Activated T-cell treated with anti-CD3 and anti-CD28 coated beads, Interleukin-2, amount 50 U/mL, for 72 hours (primary cell): Measurements from ENCODE around the gene JMJD6. TPM values are rescaled to one million over a fixed set of nuclear protein-coding genes. Genes with fewer than 3 reads are reported as not detected.
A peak's percentile ranks its signal among the peaks of the same experiment; 100 is the strongest.

Experiments
- ATAC-seq, 2 donors: fragments of 150-1000 bp; cut with Tn5 transposase; replicated peaks in 1 of 2; 2 replicates each; pipeline ENCODE4 v1.10.0; 2021; ENCODE audit warnings: moderate library complexity in 2 of 2, mild to moderate bottlenecking in 1 of 2
- DNase-seq, 2 donors: peaks; one replicate each; pipeline ENCODE4 v3.0.0; 2021 to 2022; ENCODE audit warnings: mixed read lengths in 1 of 2
- H3K27ac Mint-ChIP-seq: one replicate; pipeline ENCODE4 v1.8.0; 2022; ENCODE audit warnings: mild to moderate bottlenecking, moderate library complexity, mixed read lengths
- H3K27me3 Mint-ChIP-seq: one replicate; pipeline ENCODE4 v1.8.0; 2022; ENCODE audit warnings: low read depth, mixed read lengths
- H3K36me3 Mint-ChIP-seq, 2 donors: one replicate each; pipeline ENCODE4 v1.8.0; 2022; ENCODE audit warnings: mixed read lengths in 2 of 2, mild to moderate bottlenecking in 1 of 2; ENCODE audit not compliant: insufficient read depth in 2 of 2
- H3K4me1 Mint-ChIP-seq: one replicate; pipeline ENCODE4 v1.8.0; 2022; ENCODE audit warnings: low read depth, mixed read lengths
- H3K4me3 Mint-ChIP-seq, 2 donors: one replicate each; pipeline ENCODE4 v1.8.0; 2022; ENCODE audit warnings: mild to moderate bottlenecking in 2 of 2, mixed read lengths in 2 of 2, moderate library complexity in 2 of 2
- H3K9me3 Mint-ChIP-seq, 2 donors: one replicate each; pipeline ENCODE4 v1.8.0; 2022; ENCODE audit warnings: mixed read lengths in 2 of 2
- total RNA-seq, 2 donors: library from RNA; stranded (reverse); gene quantifications; one replicate each; pipeline ENCODE4 v1.2.3, GENCODE V29; 2022

The JMJD6 gene
- total RNA-seq, 2 donors from 2014 or later: 56.5 to 67.2 TPM

- ATAC-seq: no peak
- H3K27ac Mint-ChIP-seq: no peak overlapping the region
- no peaks in the 10 kb centered on the region for H3K9me3 Mint-ChIP-seq
- peaks cover 7% of the 10 kb centered on the region for H3K4me1 Mint-ChIP-seq
- no peak for DNase-seq
- no peak overlapping the region for H3K4me3 Mint-ChIP-seq
- H3K36me3 Mint-ChIP-seq: no peaks in the 10 kb centered on the region
- no peaks in the 10 kb centered on the region for H3K27me3 Mint-ChIP-seq
Measured at GRCh38 chr17:76683921-76684745, 42.3 kb downstream of the JMJD6 start.

GRCh38 chr17:76683011-76683755 lies 43.2 kb downstream of the JMJD6 start:
- H3K9me3 Mint-ChIP-seq: no peaks in the 10 kb centered on the region
- ATAC-seq (no peak), DNase-seq (no peak)
- H3K4me3 Mint-ChIP-seq: no peak overlapping the region
- H3K36me3 Mint-ChIP-seq: no peaks in the 10 kb centered on the region
- H3K4me1 Mint-ChIP-seq: peaks cover 7% of the 10 kb centered on the region
- H3K27me3 Mint-ChIP-seq: no peaks in the 10 kb centered on the region
- no peak overlapping the region for H3K27ac Mint-ChIP-seq

- no peak overlapping the region for H3K4me3 Mint-ChIP-seq
- H3K27ac Mint-ChIP-seq: no peak overlapping the region
- DNase-seq (no peak), ATAC-seq (no peak)
- H3K36me3 Mint-ChIP-seq: no peaks in the 10 kb centered on the region
- peaks cover 7% of the 10 kb centered on the region for H3K4me1 Mint-ChIP-seq
- H3K9me3 Mint-ChIP-seq: no peaks in the 10 kb centered on the region
- H3K27me3 Mint-ChIP-seq: no peaks in the 10 kb centered on the region
Measured at GRCh38 chr17:76682296-76682695, 44.1 kb downstream of the JMJD6 start.

- DNase-seq (peak; percentile 74), ATAC-seq (peak; percentile 68 to 76)
- peaks cover 7% of the 10 kb centered on the region for H3K4me1 Mint-ChIP-seq
- H3K36me3 Mint-ChIP-seq: no peaks in the 10 kb centered on the region
- H3K4me3 Mint-ChIP-seq: no peak overlapping the region
- peak overlapping the region; percentile 74 for H3K27ac Mint-ChIP-seq
- no peaks in the 10 kb centered on the region for H3K27me3 Mint-ChIP-seq
- H3K9me3 Mint-ChIP-seq: no peaks in the 10 kb centered on the region
Measured at GRCh38 chr17:76681222-76682137, 44.9 kb downstream of the JMJD6 start.

GRCh38 chr17:76679239-76679638 lies 47.2 kb downstream of the JMJD6 start:
- Mint-ChIP-seq H3K36me3 (no peaks in the 10 kb centered on the region), H3K9me3 (no peaks in the 10 kb centered on the region), H3K27me3 (no peaks in the 10 kb centered on the region), H3K27ac (peak overlapping the region; percentile 20), H3K4me3 (no peak overlapping the region), H3K4me1 (peaks cover 7% of the 10 kb centered on the region)
- ATAC-seq (no peak), DNase-seq (no peak)

- Mint-ChIP-seq H3K4me3 (no peak overlapping the region), H3K4me1 (peaks cover 12% of the 10 kb centered on the region), H3K27ac (no peak overlapping the region), H3K36me3 (no peaks in the 10 kb centered on the region), H3K27me3 (no peaks in the 10 kb centered on the region), H3K9me3 (no peaks in the 10 kb centered on the region)
- ATAC-seq (peak; percentile 64 to 79), DNase-seq (peak; percentile 21 to 27)
Measured at GRCh38 chr17:76678330-76678729, 48.1 kb downstream of the JMJD6 start.

GRCh38 chr17:76677406-76677805 lies 49.0 kb downstream of the JMJD6 start:
- Mint-ChIP-seq H3K4me3 (no peak overlapping the region), H3K4me1 (peaks cover 20% of the 10 kb centered on the region), H3K27ac (no peak overlapping the region), H3K9me3 (no peaks in the 10 kb centered on the region), H3K36me3 (no peaks in the 10 kb centered on the region), H3K27me3 (no peaks in the 10 kb centered on the region)
- no peak for DNase-seq
- ATAC-seq: no peak

GRCh38 chr17:76676629-76677028 lies 49.8 kb downstream of the JMJD6 start:
- DNase-seq (no peak), ATAC-seq (no peak)
- peaks cover 26% of the 10 kb centered on the region for H3K4me1 Mint-ChIP-seq
- no peaks in the 10 kb centered on the region for H3K9me3 Mint-ChIP-seq
- H3K27me3 Mint-ChIP-seq: no peaks in the 10 kb centered on the region
- no peak overlapping the region for H3K4me3 Mint-ChIP-seq
- H3K36me3 Mint-ChIP-seq: no peaks in the 10 kb centered on the region
- H3K27ac Mint-ChIP-seq: no peak overlapping the region

- ATAC-seq (no peak), DNase-seq (no peak)
- Mint-ChIP-seq H3K27ac (no peak overlapping the region), H3K9me3 (no peaks in the 10 kb centered on the region), H3K36me3 (no peaks in the 10 kb centered on the region), H3K4me3 (no peak overlapping the region), H3K27me3 (no peaks in the 10 kb centered on the region), H3K4me1 (peaks cover 29% of the 10 kb centered on the region)
Measured at GRCh38 chr17:76675648-76676047, 50.8 kb downstream of the JMJD6 start.

GRCh38 chr17:76674600-76674999 lies 51.8 kb downstream of the JMJD6 start:
- Mint-ChIP-seq H3K9me3 (peaks cover 0 to 3% of the 10 kb centered on the region in 2 donors), H3K36me3 (no peaks in the 10 kb centered on the region), H3K4me3 (no peak overlapping the region), H3K27me3 (no peaks in the 10 kb centered on the region), H3K27ac (no peak overlapping the region), H3K4me1 (peaks cover 39% of the 10 kb centered on the region)
- ATAC-seq (no peak), DNase-seq (no peak)

- Mint-ChIP-seq H3K27ac (no peak overlapping the region), H3K36me3 (no peaks in the 10 kb centered on the region), H3K4me1 (peaks cover 48% of the 10 kb centered on the region), H3K4me3 (no peak overlapping the region), H3K9me3 (peaks cover 0 to 3% of the 10 kb centered on the region in 2 donors), H3K27me3 (no peaks in the 10 kb centered on the region)
- ATAC-seq (no peak), DNase-seq (no peak)
Measured at GRCh38 chr17:76673729-76674128, 52.7 kb downstream of the JMJD6 start.

GRCh38 chr17:76672892-76673291 lies 53.5 kb downstream of the JMJD6 start:
- Mint-ChIP-seq H3K27ac (no peak overlapping the region), H3K9me3 (peaks cover 0 to 3% of the 10 kb centered on the region in 2 donors), H3K36me3 (no peaks in the 10 kb centered on the region), H3K27me3 (no peaks in the 10 kb centered on the region), H3K4me3 (peak overlapping the region; percentile 90 to 96), H3K4me1 (peaks cover 54% of the 10 kb centered on the region)
- no peak for DNase-seq
- ATAC-seq: no peak
